ENCODE results near the gene CLEC18A. TPM values are rescaled to one million over a fixed set of nuclear protein-coding genes. Genes with fewer than 3 reads are reported as not detected.
A peak's percentile ranks its signal among the peaks of the same experiment; 100 is the strongest.
"Not testable (repeated sequence)": the region's sequence is repeated elsewhere in the genome, so short reads cannot be mapped to it uniquely, and the experiment has no call there.

The CLEC18A gene
- total RNA-seq, 1 donor from 2014 or later = 2.7 TPM

GRCh38 chr16:69942627-69943170 lies 8.4 kb upstream of the CLEC18A start:
- intact Hi-C loops (cut with DNase I) = no loop called here
- Histone ChIP-seq H3K4me3 (no peak overlapping the region), H3K27me3 (ENCODE audit: low read depth) (no peaks in the 10 kb centered on the region), H3K4me1 (peaks cover 7% of the 10 kb centered on the region), H3K27ac (no peak overlapping the region), H3K36me3 (peaks cover 43% of the 10 kb centered on the region), H3K9me3 (no peaks in the 10 kb centered on the region)
- ATAC-seq = no peak
- no peak for TF ChIP-seq CTCF (IDR thresholded peaks at IDR 0.05)
- DNase-seq = peak; percentile 6

- H3K4me1 ChIP-seq; H3K27me3 ChIP-seq (ENCODE audit: low read depth); H3K4me3 ChIP-seq; H3K9me3 ChIP-seq; intact Hi-C loops (cut with DNase I); H3K27ac ChIP-seq; ATAC-seq: not testable (repeated sequence)
- peaks cover 35% of the 10 kb centered on the region for H3K36me3 ChIP-seq
- peak; percentile 3 for DNase-seq
Observed at GRCh38 chr16:69943241-69944036, 7.7 kb upstream of the CLEC18A start.

GRCh38 chr16:69950411-69950810 lies 723 bp upstream of the CLEC18A start:
- H3K4me3 ChIP-seq; H3K27me3 ChIP-seq (ENCODE audit: low read depth); H3K9me3 ChIP-seq; intact Hi-C loops (cut with DNase I); DNase-seq; H3K36me3 ChIP-seq; H3K27ac ChIP-seq; H3K4me1 ChIP-seq: not testable (repeated sequence)
- peak; percentile 9 to 14 for ATAC-seq

GRCh38 chr16:69951672-69952031 lies 518 bp downstream of the CLEC18A start:
- H3K36me3 ChIP-seq; H3K27me3 ChIP-seq (ENCODE audit: low read depth); H3K27ac ChIP-seq; H3K4me1 ChIP-seq; DNase-seq; H3K9me3 ChIP-seq; intact Hi-C loops (cut with DNase I); H3K4me3 ChIP-seq: not testable (repeated sequence)
- ATAC-seq = peak in 1 of 2 donors; percentile 20

- DNase-seq (peak; percentile 6), ATAC-seq (peak in 1 of 2 donors; percentile 17)
- intact Hi-C loops (cut with DNase I); H3K4me3 ChIP-seq; H3K27me3 ChIP-seq (ENCODE audit: low read depth); H3K36me3 ChIP-seq; H3K27ac ChIP-seq; H3K4me1 ChIP-seq; H3K9me3 ChIP-seq: not testable (repeated sequence)
Observed at GRCh38 chr16:69952116-69952515, 982 bp downstream of the CLEC18A start.

- intact Hi-C loops (cut with DNase I); H3K36me3 ChIP-seq; H3K27me3 ChIP-seq (ENCODE audit: low read depth); H3K4me3 ChIP-seq; H3K9me3 ChIP-seq; H3K27ac ChIP-seq; H3K4me1 ChIP-seq; ATAC-seq: not testable (repeated sequence)
- DNase-seq = peak; percentile 29
Observed at GRCh38 chr16:69952572-69953355, 1.6 kb downstream of the CLEC18A start.

- H3K9me3 ChIP-seq; H3K4me1 ChIP-seq; H3K36me3 ChIP-seq; H3K27ac ChIP-seq; ATAC-seq; intact Hi-C loops (cut with DNase I); H3K27me3 ChIP-seq (ENCODE audit: low read depth); H3K4me3 ChIP-seq: not testable (repeated sequence)
- DNase-seq = peak; percentile 29
Observed at GRCh38 chr16:69954241-69954640, 3.1 kb downstream of the CLEC18A start.

- DNase-seq; intact Hi-C loops (cut with DNase I); ATAC-seq: not testable (repeated sequence)
Observed at GRCh38 chr16:69963312-69963711, 12.2 kb downstream of the CLEC18A start.

GRCh38 chr16:69964960-69965660 lies 14.0 kb downstream of the CLEC18A start:
- H3K36me3 ChIP-seq; H3K4me1 ChIP-seq; H3K9me3 ChIP-seq; intact Hi-C loops (cut with DNase I); H3K27me3 ChIP-seq (ENCODE audit: low read depth): not testable (repeated sequence)
- H3K4me3 ChIP-seq = peak overlapping the region; percentile 56
- DNase-seq = peak; percentile 71
- H3K27ac ChIP-seq = peak overlapping the region; percentile 71
- peak; percentile 90 to 92 for ATAC-seq

More at GRCh38 chr16:69963312-69963711, 12.2 kb downstream of the CLEC18A start:
- not testable (repeated sequence) for H3K27me3 ChIP-seq (ENCODE audit: low read depth); H3K27ac ChIP-seq; H3K4me3 ChIP-seq; H3K4me1 ChIP-seq; H3K36me3 ChIP-seq; H3K9me3 ChIP-seq

- H3K27me3 ChIP-seq (ENCODE audit: low read depth); H3K4me1 ChIP-seq; H3K36me3 ChIP-seq; H3K9me3 ChIP-seq; DNase-seq; intact Hi-C loops (cut with DNase I): not testable (repeated sequence)
- ATAC-seq = peak; percentile 60 to 71
- H3K4me3 ChIP-seq = peak overlapping the region; percentile 56
- H3K27ac ChIP-seq = peak overlapping the region; percentile 71
Observed at GRCh38 chr16:69965661-69966054, 14.5 kb downstream of the CLEC18A start.

- H3K9me3 ChIP-seq; DNase-seq; intact Hi-C loops (cut with DNase I); H3K36me3 ChIP-seq; H3K4me1 ChIP-seq; H3K27ac ChIP-seq; H3K27me3 ChIP-seq (ENCODE audit: low read depth); ATAC-seq; H3K4me3 ChIP-seq: not testable (repeated sequence)
Observed at GRCh38 chr16:69967688-69968087, 16.6 kb downstream of the CLEC18A start.

- intact Hi-C loops (cut with DNase I); H3K4me3 ChIP-seq; ATAC-seq: not testable (repeated sequence)
Observed at GRCh38 chr16:69968125-69968524, 17.0 kb downstream of the CLEC18A start.

More at GRCh38 chr16:69968125-69968524, 17.0 kb downstream of the CLEC18A start:
- DNase-seq; H3K9me3 ChIP-seq; H3K27me3 ChIP-seq (ENCODE audit: low read depth); H3K36me3 ChIP-seq; H3K27ac ChIP-seq; H3K4me1 ChIP-seq: not testable (repeated sequence)

Measured in lower lobe of right lung (tissue), 2 donors.